Fibroblast of lung (primary cell): ENCODE results near the gene NMD3. TPM values are rescaled to one million over a fixed set of nuclear protein-coding genes. Genes with fewer than 3 reads are reported as not detected.

Experiments used
- DNase-seq, 2 donors: peaks; one replicate each; pipeline versions ENCODE4 v3.0.0 to v3.0.0-alpha.2; 2010; ENCODE audit warnings: low read depth in 2 of 2
- H2AFZ ChIP-seq: 2 replicates; pipeline ENCODE4 v1.5.1; 2012; ENCODE audit warnings: low read length, control low read depth, inconsistent platforms
- H3K27ac ChIP-seq: 2 replicates; pipeline ENCODE4 v1.5.1; 2011; ENCODE audit warnings: low read length, control low read depth; ENCODE audit not compliant: insufficient read depth
- H3K27me3 ChIP-seq: 2 replicates; pipeline ENCODE4 v1.5.1; 2011; ENCODE audit warnings: mild to moderate bottlenecking, low read length; ENCODE audit not compliant: control insufficient read depth, insufficient read depth
- H3K36me3 ChIP-seq: 2 replicates; pipeline ENCODE4 v1.5.1; 2011; ENCODE audit warnings: low read length; ENCODE audit not compliant: control insufficient read depth, insufficient read depth
- H3K4me1 ChIP-seq: 2 replicates; pipeline ENCODE4 v1.5.1; 2011; ENCODE audit warnings: low read length; ENCODE audit not compliant: control insufficient read depth, insufficient read depth; ENCODE audit errors: extremely low read depth
- H3K4me2 ChIP-seq: 2 replicates; pipeline ENCODE4 v1.5.1; 2011; ENCODE audit warnings: low read length, control low read depth; ENCODE audit not compliant: insufficient read depth; ENCODE audit errors: extremely low read depth
- H3K4me3 ChIP-seq, 4 experiments: fragments of 200-600 bp in 1 of 4; sonication (generic) in 1 of 4; replicated peaks in 1 of 4; 2 replicates each; pipeline ENCODE4 v1.5.1; 2011 to 2016; ENCODE audit warnings: low read length in 4 of 4, low read depth in 3 of 4, mild to moderate bottlenecking in 3 of 4, control low read depth in 2 of 4, inconsistent platforms in 1 of 4, mixed read lengths in 1 of 4; ENCODE audit not compliant: insufficient read depth in 1 of 4; ENCODE audit errors: control extremely low read depth in 1 of 4
- H3K79me2 ChIP-seq: 2 replicates; pipeline ENCODE4 v1.5.1; 2012; ENCODE audit warnings: mild to moderate bottlenecking, low read length, inconsistent platforms; ENCODE audit not compliant: control insufficient read depth, insufficient read depth
- H3K9ac ChIP-seq: 2 replicates; pipeline ENCODE4 v1.5.1; 2011; ENCODE audit warnings: mild to moderate bottlenecking, low read length, control low read depth; ENCODE audit not compliant: insufficient read depth
- H3K9me3 ChIP-seq: 2 replicates; pipeline ENCODE4 v1.5.1; 2012; ENCODE audit warnings: low read depth, low read length; ENCODE audit not compliant: control insufficient read depth, insufficient read depth
- H4K20me1 ChIP-seq: 2 replicates; pipeline ENCODE4 v1.5.1; 2011; ENCODE audit warnings: low read length; ENCODE audit not compliant: control insufficient read depth, insufficient read depth; ENCODE audit errors: extremely low read depth
- EZH2 ChIP-seq: IDR thresholded peaks from 2 replicates; pipeline ENCODE4 v1.5.1; 2012; ENCODE audit warnings: low read length, control low read depth, mild to moderate bottlenecking; ENCODE audit errors: missing control alignments
- polyA plus RNA-seq, 2 donors: library from polyadenylated mRNA; depleted of rRNA in 1 of 2; stranded (reverse) in 1 of 2; unstranded in 1 of 2; fragments of >200 nt; gene quantifications; 2 replicates each; pipeline ENCODE4 v1.2.1, GENCODE V29; 2011 to 2012; ENCODE audit warnings: missing spikeins in 1 of 2
- total RNA-seq: library from RNA; depleted of rRNA; stranded (reverse); fragments of >200 nt; gene quantifications from 2 replicates; pipeline ENCODE4 v1.2.1, GENCODE V29; 2014
- TF ChIP-seq, protein P1 (sequence below), 2 donors: IDR thresholded peaks in 1 of 2; conservative IDR thresholded peaks in 1 of 2; 1 replicate in 1 of 2; 2 replicates in 1 of 2; pipeline ENCODE4 v1.5.1; 2011 to 2012; ENCODE audit warnings: low read length in 2 of 2, control low read depth in 1 of 2, inconsistent platforms in 1 of 2, low read depth in 1 of 2, mild to moderate bottlenecking in 1 of 2

The NMD3 gene
- total and polyA plus RNA-seq, 2 donors (not counting 1 experiment from before 2014, with no cell fraction given), result 62.8 to 134 TPM

GRCh38 chr3:161251716-161252115 lies 30.6 kb downstream of the NMD3 start:
- no peaks in the 10 kb centered on the region for H3K27me3 ChIP-seq
- H3K79me2 ChIP-seq, result no peaks in the 10 kb centered on the region
- no peak overlapping the region for H3K4me2 ChIP-seq
- DNase-seq, result no peak
- H3K4me3 ChIP-seq, result no peak overlapping the region
- H3K36me3 ChIP-seq, result peaks cover 3% of the 10 kb centered on the region
- TF ChIP-seq EZH2, result no peak
- TF ChIP-seq, protein P1, sequence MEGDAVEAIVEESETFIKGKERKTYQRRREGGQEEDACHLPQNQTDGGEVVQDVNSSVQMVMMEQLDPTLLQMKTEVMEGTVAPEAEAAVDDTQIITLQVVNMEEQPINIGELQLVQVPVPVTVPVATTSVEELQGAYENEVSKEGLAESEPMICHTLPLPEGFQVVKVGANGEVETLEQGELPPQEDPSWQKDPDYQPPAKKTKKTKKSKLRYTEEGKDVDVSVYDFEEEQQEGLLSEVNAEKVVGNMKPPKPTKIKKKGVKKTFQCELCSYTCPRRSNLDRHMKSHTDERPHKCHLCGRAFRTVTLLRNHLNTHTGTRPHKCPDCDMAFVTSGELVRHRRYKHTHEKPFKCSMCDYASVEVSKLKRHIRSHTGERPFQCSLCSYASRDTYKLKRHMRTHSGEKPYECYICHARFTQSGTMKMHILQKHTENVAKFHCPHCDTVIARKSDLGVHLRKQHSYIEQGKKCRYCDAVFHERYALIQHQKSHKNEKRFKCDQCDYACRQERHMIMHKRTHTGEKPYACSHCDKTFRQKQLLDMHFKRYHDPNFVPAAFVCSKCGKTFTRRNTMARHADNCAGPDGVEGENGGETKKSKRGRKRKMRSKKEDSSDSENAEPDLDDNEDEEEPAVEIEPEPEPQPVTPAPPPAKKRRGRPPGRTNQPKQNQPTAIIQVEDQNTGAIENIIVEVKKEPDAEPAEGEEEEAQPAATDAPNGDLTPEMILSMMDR (conservative IDR thresholded peaks at IDR 0.05 in 1 of 2, IDR thresholded peaks at IDR 0.05 in 1 of 2; ENCODE audit: low read depth in 1 of 2, low read length in 2 of 2), result no peak
- no peaks in the 10 kb centered on the region for H3K9me3 ChIP-seq
- no peak overlapping the region for H3K27ac ChIP-seq
- H2AFZ ChIP-seq, result no peak overlapping the region
- H4K20me1 ChIP-seq, result no peaks in the 10 kb centered on the region
- H3K9ac ChIP-seq, result no peak overlapping the region
- no peaks in the 10 kb centered on the region for H3K4me1 ChIP-seq

DNA sequence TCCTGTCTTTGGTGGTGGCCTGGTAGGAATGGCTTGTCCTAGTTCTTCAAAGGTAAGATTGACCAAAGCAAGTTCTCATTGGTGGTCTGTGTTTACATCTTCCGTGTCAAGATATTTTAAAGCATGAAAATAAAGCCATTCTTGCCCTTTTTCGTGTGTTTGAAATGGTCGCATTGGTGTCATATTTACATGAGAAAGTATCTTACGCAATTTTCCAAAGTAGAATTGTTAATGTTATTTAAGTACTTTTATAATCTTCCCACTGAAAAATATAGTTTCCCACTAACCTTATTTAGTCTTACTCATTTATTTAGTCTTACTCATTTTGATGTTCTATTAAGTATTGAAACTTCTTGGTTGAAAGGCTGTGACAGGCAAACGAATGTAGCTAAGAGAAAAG lies 31.0 kb downstream of the NMD3 start:
- H3K9ac ChIP-seq, result no peak overlapping the region
- no peaks in the 10 kb centered on the region for H3K4me1 ChIP-seq
- H3K4me2 ChIP-seq, result no peak overlapping the region
- no peaks in the 10 kb centered on the region for H4K20me1 ChIP-seq
- H3K36me3 ChIP-seq, result peaks cover 3% of the 10 kb centered on the region
- DNase-seq, result no peak
- no peak overlapping the region for H2AFZ ChIP-seq
- H3K27me3 ChIP-seq, result no peaks in the 10 kb centered on the region
- no peak overlapping the region for H3K4me3 ChIP-seq
- no peaks in the 10 kb centered on the region for H3K9me3 ChIP-seq
- TF ChIP-seq EZH2, result no peak
- TF ChIP-seq, protein P1 (conservative IDR thresholded peaks at IDR 0.05 in 1 of 2, IDR thresholded peaks at IDR 0.05 in 1 of 2; ENCODE audit: low read depth in 1 of 2, low read length in 2 of 2), result no peak
- no peak overlapping the region for H3K27ac ChIP-seq
- H3K79me2 ChIP-seq, result no peaks in the 10 kb centered on the region

DNA sequence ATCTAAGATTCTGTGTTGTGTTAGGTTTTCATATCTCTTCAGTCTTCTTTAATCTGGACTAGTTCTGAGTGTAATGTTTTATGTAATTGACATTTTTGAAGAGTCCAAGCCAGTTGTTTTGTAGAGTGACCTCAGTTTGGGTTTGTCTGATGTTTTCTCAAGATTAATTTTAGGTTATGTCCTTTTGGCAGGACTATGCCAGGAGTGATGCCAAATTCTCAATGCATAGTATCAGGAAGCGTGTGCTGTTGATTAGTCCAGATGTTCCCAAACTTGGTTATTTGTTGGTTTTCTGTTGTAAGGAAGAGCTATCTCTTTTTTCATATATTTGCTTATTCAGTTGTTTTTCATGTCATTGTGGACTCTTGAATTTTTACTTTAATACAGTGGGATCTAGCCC lies 32.6 kb downstream of the NMD3 start:
- TF ChIP-seq EZH2, result no peak
- TF ChIP-seq, protein P1 (conservative IDR thresholded peaks at IDR 0.05 in 1 of 2, IDR thresholded peaks at IDR 0.05 in 1 of 2; ENCODE audit: low read depth in 1 of 2, low read length in 2 of 2), result no peak
- Histone ChIP-seq H3K27ac (no peak overlapping the region), H3K36me3 (peaks cover 2% of the 10 kb centered on the region), H4K20me1 (no peaks in the 10 kb centered on the region), H3K79me2 (no peaks in the 10 kb centered on the region), H3K27me3 (no peaks in the 10 kb centered on the region), H3K9me3 (no peaks in the 10 kb centered on the region), H3K9ac (no peak overlapping the region), H3K4me2 (no peak overlapping the region), H2AFZ (no peak overlapping the region), H3K4me3 (no peak overlapping the region), H3K4me1 (no peaks in the 10 kb centered on the region)
- DNase-seq, result peak in 1 of 2 donors; percentile 47
